Astrocyte of the spinal cord (primary cell): Measurements from ENCODE around the gene CSE1L.

ENCODE experiments used
- DNase-seq: peaks from one replicate; pipeline ENCODE4 v3.0.0; 2011; ENCODE audit warnings: low read depth, low spot score
- H3K4me3 ChIP-seq: 2 replicates; pipeline ENCODE4 v1.5.1; 2011; ENCODE audit warnings: low read depth, mild to moderate bottlenecking, low read length, moderate library complexity
- in situ Hi-C: cut with HindIII; loops from 2 replicates; pipeline ENCODE4 v1.10.0; 2017; ENCODE audit warnings: low sequenced_read_pairs
- TF ChIP-seq, protein P1 (sequence below): IDR thresholded peaks from 2 replicates; pipeline ENCODE4 v1.5.1; 2012; ENCODE audit warnings: low read depth, mild to moderate bottlenecking, low read length, inconsistent platforms

CSE1L gene

GRCh38 chr20:49138431-49138830, 92.3 kb downstream of the CSE1L start:
- TF ChIP-seq, protein P1, sequence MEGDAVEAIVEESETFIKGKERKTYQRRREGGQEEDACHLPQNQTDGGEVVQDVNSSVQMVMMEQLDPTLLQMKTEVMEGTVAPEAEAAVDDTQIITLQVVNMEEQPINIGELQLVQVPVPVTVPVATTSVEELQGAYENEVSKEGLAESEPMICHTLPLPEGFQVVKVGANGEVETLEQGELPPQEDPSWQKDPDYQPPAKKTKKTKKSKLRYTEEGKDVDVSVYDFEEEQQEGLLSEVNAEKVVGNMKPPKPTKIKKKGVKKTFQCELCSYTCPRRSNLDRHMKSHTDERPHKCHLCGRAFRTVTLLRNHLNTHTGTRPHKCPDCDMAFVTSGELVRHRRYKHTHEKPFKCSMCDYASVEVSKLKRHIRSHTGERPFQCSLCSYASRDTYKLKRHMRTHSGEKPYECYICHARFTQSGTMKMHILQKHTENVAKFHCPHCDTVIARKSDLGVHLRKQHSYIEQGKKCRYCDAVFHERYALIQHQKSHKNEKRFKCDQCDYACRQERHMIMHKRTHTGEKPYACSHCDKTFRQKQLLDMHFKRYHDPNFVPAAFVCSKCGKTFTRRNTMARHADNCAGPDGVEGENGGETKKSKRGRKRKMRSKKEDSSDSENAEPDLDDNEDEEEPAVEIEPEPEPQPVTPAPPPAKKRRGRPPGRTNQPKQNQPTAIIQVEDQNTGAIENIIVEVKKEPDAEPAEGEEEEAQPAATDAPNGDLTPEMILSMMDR = no peak
- no peak for DNase-seq
- in situ Hi-C loops = no loop called here
- no peak overlapping the region for H3K4me3 ChIP-seq

DNA sequence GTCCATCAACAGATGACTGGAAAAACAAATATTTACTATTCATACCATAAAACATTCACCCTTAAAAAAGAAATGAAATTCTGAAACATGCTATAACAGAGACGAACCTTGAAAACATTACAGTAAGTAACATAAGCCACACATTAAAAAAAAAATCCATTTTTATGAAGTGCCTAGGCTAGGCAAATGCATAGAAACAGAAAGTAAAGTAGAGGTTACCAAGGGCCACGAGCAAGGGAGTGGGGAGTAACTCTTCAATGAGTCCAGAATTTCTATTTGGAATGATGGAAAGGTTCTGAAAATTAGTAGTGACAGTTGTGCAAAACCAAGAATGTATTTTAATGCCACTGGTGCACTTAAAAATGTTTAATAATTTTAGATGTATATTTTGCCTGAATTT, 94.3 kb downstream of the CSE1L start:
- TF ChIP-seq, protein P1 = no peak
- in situ Hi-C loops = no loop called here
- DNase-seq = no peak
- no peak overlapping the region for H3K4me3 ChIP-seq

DNA sequence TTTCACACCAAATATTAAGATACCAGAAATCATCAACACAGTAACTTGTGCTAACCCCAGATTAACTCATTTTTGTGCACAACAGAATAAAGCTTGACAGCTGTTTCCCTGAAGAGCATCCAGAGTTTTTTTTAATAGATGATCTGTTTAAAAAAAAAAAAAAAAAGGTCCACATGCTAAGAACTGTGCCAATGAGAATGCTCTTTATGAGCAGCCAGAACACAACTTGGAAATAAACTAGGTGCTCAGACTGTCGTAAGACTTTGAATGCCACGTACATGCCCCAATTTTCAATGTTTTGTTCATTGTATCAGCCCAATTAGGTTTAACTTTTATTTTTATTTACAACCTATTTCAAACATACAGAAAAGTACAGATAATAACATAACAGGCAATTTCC, 94.7 kb downstream of the CSE1L start:
- no peak for DNase-seq
- TF ChIP-seq, protein P1 = no peak
- in situ Hi-C loops = no loop called here
- H3K4me3 ChIP-seq = no peak overlapping the region
